HFFc6 (cell line): Measurements from ENCODE around the gene MYO1F. TPM values are rescaled to one million over a fixed set of nuclear protein-coding genes. Genes with fewer than 3 reads are reported as not detected.
"Not testable (repeated sequence)": the region's sequence is repeated elsewhere in the genome, so short reads cannot be mapped to it uniquely, and the experiment has no call there.

Source experiments
- DNase-seq: peaks from one replicate; pipeline ENCODE4 v3.0.0-alpha.2; 2018
- H3K27ac Mint-ChIP-seq: 2 replicates; pipeline ENCODE4 v1.8.0; 2020; ENCODE audit warnings: mild to moderate bottlenecking, mixed read lengths
- H3K27me3 Mint-ChIP-seq: 2 replicates; pipeline ENCODE4 v1.8.0; 2021; ENCODE audit warnings: mild to moderate bottlenecking, moderate library complexity, mixed read lengths; ENCODE audit not compliant: insufficient read depth
- H3K36me3 Mint-ChIP-seq: 2 replicates; pipeline ENCODE4 v1.8.0; 2021; ENCODE audit warnings: low read depth, mixed read lengths
- H3K4me1 Mint-ChIP-seq: 2 replicates; pipeline ENCODE4 v1.8.0; 2020; ENCODE audit warnings: low read depth, mixed read lengths
- H3K4me3 Mint-ChIP-seq: 2 replicates; pipeline ENCODE4 v1.8.0; 2020; ENCODE audit warnings: mild to moderate bottlenecking, moderate library complexity, mixed read lengths
- H3K9me3 Mint-ChIP-seq: 2 replicates; pipeline ENCODE4 v1.8.0; 2020; ENCODE audit warnings: mild to moderate bottlenecking, mixed read lengths
- total RNA-seq, 6 experiments: library from RNA; stranded (reverse); fragmentation: NEBNext Ultra II Directional; extraction: Animal tissue kit (Norgen Biotek cat#: 25700); gene quantifications; 2 replicates in 1 of 6; 3 replicates in 5 of 6; pipeline ENCODE4 v1.2.3, GENCODE V29; 2021
- TF ChIP-seq, protein P1 (sequence below): fragments of 200-600 bp; sonication (generic); IDR thresholded peaks from 2 replicates; pipeline ENCODE4 v1.5.0; 2021; ENCODE audit warnings: antibody characterized with exemption, mild to moderate bottlenecking

Gene MYO1F
- total RNA-seq, 6 experiments from 2014 or later: 0.09 to 0.28 (median 0.19) TPM

DNA sequence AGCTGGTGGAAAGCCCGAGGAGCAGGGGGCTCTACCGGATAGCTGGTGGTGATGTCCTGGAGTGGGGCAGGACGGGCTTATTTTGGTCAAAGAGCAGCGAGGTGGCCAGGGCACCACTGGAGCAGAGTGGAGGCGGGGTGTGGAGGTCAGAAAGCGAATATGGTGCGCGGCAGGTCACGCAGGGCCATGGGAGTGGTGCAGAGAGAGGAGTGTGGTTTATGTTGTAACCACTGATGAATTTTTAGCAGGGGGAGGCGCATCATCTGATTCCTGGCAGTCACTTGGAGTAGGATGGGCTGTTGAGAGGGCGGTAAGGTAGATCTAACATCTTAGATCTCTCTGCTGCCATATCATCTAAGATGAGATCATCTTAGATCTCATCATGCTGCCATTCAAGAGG is 61.9 kb downstream of the MYO1F start:
- no peak for DNase-seq
- no peaks in the 10 kb centered on the region for H3K9me3 Mint-ChIP-seq
- H3K27ac Mint-ChIP-seq: no peak overlapping the region; the same call in 1 of the 2 replicates
- peaks cover 5% of the 10 kb centered on the region for H3K36me3 Mint-ChIP-seq
- TF ChIP-seq, protein P1, sequence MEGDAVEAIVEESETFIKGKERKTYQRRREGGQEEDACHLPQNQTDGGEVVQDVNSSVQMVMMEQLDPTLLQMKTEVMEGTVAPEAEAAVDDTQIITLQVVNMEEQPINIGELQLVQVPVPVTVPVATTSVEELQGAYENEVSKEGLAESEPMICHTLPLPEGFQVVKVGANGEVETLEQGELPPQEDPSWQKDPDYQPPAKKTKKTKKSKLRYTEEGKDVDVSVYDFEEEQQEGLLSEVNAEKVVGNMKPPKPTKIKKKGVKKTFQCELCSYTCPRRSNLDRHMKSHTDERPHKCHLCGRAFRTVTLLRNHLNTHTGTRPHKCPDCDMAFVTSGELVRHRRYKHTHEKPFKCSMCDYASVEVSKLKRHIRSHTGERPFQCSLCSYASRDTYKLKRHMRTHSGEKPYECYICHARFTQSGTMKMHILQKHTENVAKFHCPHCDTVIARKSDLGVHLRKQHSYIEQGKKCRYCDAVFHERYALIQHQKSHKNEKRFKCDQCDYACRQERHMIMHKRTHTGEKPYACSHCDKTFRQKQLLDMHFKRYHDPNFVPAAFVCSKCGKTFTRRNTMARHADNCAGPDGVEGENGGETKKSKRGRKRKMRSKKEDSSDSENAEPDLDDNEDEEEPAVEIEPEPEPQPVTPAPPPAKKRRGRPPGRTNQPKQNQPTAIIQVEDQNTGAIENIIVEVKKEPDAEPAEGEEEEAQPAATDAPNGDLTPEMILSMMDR: no peak
- H3K4me3 Mint-ChIP-seq: no peak overlapping the region
- peaks cover 22% of the 10 kb centered on the region for H3K4me1 Mint-ChIP-seq
- H3K27me3 Mint-ChIP-seq: peaks cover 2% of the 10 kb centered on the region; the same call in 1 of the 2 replicates

DNA sequence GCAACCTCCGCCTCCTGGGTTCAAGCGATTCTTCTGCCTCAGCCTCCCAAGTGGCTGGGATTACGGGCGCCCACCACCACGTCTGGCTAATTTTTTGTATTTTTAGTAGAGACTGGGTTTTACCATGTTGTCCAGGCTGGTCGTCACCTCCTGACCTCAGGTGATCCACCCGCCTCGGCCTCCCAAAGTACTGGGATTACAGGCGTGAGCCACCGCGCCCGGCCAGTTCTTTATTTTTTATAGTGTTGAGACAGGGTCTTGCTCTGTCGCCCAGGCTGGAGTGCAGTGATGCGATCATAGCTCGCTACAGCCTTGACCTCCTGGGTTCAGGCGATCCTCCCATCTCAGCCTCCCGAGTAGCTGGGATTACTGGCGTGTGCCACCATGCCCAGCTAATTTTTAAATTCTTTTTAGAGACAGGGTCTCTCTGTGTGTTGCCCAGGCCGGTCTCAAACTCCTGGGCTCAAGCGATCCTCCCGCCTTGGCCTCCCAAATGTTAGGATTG is 62.7 kb downstream of the MYO1F start:
- H3K27ac Mint-ChIP-seq: peak overlapping the region; percentile 98; the same call in 1 of the 2 replicates
- H3K36me3 Mint-ChIP-seq, H3K9me3 Mint-ChIP-seq, DNase-seq, H3K27me3 Mint-ChIP-seq: not testable (repeated sequence)
- H3K4me1 Mint-ChIP-seq: peaks cover 22% of the 10 kb centered on the region
- H3K4me3 Mint-ChIP-seq: peak overlapping the region; percentile 94

DNA sequence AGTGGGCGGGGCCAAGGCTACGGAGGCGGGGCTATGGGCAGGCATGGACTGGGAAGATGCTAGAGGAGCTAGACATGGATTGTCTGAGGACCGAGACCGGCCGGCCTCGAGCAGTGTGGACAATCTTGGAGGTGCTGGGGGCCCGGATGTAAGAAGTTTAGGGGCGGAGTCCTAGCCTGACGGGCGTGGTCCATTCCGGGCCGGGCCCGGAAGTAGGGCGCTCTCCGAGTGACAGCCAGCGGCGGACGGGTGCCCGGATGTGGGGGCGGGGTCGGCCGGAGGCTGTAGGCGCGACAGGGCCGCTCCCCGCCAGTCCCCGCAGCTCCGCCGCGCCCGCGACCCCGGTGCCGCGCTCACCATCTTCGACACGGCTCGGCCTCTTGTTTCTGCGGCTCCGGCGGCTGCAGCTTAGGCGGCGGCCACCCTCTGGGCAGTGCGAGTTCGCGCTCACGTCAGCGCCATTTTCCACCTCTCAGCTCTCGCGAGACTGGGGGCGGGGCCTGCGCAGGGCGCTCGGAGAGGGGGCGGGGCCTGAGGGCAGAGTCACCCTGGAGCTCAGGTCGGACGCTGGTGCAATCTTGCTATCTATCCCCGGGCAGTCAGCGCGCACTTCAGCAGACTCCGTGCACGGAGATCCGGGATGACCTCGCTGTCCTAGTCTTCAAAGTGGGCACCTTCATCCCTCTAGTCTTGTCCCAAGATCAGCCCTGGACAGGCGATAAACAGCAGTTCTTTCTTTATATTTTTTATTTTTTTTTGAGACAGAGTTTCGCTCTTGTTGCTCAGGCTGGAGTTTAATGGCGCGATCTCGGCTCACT is 63.3 kb downstream of the MYO1F start, which contains the start of gene ZNF414:
ZNF414 (minus strand) TSS at position 481 of the 818 bp plus-strand sequence; CDS start at position 360, 121 bp downstream.
- H3K4me3 Mint-ChIP-seq: peak within 1 kb of the TSS; percentile 94
- peak; percentile 97 for DNase-seq
- H3K27ac Mint-ChIP-seq: peak within 1 kb of the TSS; percentile 98
- peaks cover 22% of the 10 kb centered on the region for H3K4me1 Mint-ChIP-seq
- peaks cover 5% of the 10 kb centered on the region for H3K36me3 Mint-ChIP-seq
- TF ChIP-seq, protein P1: no peak
- peaks cover 2% of the 10 kb centered on the region; the same call in 1 of the 2 replicates for H3K27me3 Mint-ChIP-seq
- H3K9me3 Mint-ChIP-seq: no peaks in the 10 kb centered on the region

DNA sequence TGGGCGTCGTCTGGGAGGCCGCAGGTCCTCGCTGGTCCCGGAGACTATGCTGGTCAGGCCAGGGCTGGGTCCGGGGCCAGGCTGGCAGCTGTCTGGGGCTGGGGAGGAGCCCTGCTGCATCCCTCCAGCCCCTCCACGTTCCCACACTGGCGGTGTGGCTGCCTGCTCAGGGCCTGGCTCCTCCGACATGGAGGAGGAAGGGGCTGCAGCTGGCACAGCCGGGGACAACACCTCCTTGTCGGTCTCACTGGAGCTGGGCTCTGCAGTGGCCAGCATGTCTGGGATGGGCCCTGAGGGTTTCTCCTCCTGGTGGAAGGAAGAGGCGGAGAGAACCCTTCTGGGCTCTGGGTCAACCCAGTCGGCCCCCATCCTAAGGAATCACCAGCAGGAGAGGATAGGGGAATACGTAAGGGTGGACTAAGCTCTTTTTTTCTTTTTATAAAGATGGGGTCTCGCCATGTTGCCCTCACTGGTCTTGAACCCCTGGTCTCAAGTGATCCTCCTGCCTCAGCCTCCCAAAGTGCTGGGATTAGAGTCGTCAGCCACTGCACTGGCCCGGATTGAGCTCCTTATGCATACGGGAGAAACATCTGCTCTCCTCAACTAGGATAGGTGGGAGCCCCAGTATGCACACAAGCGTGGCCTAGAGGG is 64.1 kb downstream of the MYO1F start:
- DNase-seq: no peak
- peaks cover 2% of the 10 kb centered on the region; the same call in 1 of the 2 replicates for H3K27me3 Mint-ChIP-seq
- peak overlapping the region; percentile 98 for H3K27ac Mint-ChIP-seq
- peaks cover 5% of the 10 kb centered on the region for H3K36me3 Mint-ChIP-seq
- peaks cover 22% of the 10 kb centered on the region for H3K4me1 Mint-ChIP-seq
- TF ChIP-seq, protein P1: peak; percentile 22; the same call in 1 of the 2 replicates
- no peaks in the 10 kb centered on the region for H3K9me3 Mint-ChIP-seq
- H3K4me3 Mint-ChIP-seq: peak overlapping the region; percentile 94

DNA sequence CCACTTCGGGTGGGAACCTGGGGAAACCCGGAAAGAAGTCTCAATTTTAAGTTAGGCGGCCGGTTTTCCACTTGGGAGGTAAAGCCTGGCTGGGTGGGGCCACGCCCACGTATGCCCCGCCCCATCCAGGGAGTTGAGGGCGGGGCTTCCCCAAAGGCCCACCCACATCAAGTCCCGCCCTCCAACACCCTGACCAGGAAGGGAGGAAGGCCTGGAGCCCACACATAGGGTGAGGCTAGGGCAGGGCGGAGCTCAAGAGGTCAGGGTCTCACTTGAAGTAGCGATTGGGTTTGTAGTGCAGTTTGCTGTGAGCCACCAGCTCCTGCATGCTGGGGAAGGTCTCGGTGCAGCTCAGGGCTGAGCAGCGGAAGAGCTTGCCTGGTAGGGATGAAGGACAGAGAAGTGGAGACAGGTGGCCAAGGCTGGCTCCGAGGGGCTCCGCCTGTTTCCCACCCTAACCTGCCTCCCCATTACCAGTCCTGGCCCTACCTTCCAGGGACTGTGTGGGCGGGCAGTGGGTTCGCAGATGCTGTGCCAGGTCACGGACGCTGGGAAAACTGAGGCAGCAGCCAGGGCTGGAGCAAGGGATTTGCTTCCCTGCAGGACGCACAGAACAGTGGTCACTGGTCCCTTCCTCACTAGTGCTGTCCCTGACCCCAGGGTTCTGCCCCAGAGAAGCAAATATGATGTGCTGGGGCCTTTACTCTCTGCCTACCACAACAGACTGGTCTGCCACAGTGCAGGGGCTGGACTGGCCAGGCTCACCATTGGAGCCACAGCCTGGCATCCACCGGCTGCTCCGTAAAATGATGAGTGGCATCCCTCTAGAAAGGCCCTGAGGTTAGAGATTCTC is 64.9 kb downstream of the MYO1F start:
- Mint-ChIP-seq H3K27ac (no peak overlapping the region), H3K9me3 (no peaks in the 10 kb centered on the region), H3K4me1 (peaks cover 14% of the 10 kb centered on the region), H3K4me3 (peak overlapping the region; percentile 43; the same call in 1 of the 2 replicates), H3K27me3 (peaks cover 2% of the 10 kb centered on the region; the same call in 1 of the 2 replicates), H3K36me3 (peaks cover 5% of the 10 kb centered on the region)
- TF ChIP-seq, protein P1: no peak
- DNase-seq: no peak
